GM10266 (cell line): ENCODE data around the gene CYTH4.

Experiments used
- DNase-seq: peaks from one replicate; pipeline ENCODE4 v3.0.0; 2012; ENCODE audit errors: extremely low spot score
- CTCF ChIP-seq: IDR thresholded peaks from 2 replicates; pipeline ENCODE4 v1.5.1; 2012; ENCODE audit warnings: mild to moderate bottlenecking, low read depth; ENCODE audit not compliant: control insufficient read depth, insufficient read depth; ENCODE audit errors: missing control alignments

The CYTH4 gene

GRCh38 chr22:37285937-37286336 is 3.6 kb downstream of the CYTH4 start:
- DNase-seq: no peak
- TF ChIP-seq CTCF: no peak

GRCh38 chr22:37287550-37287951 is 5.2 kb downstream of the CYTH4 start:
- no peak for TF ChIP-seq CTCF

GRCh38 chr22:37288521-37288920 is 6.2 kb downstream of the CYTH4 start:
- no peak for TF ChIP-seq CTCF
- no peak for DNase-seq

More at GRCh38 chr22:37287550-37287951, 5.2 kb downstream of the CYTH4 start:
- no peak for DNase-seq

- no peak for TF ChIP-seq CTCF
- DNase-seq: no peak
Observed at GRCh38 chr22:37289156-37289735, 6.9 kb downstream of the CYTH4 start.

- TF ChIP-seq CTCF: no peak
- DNase-seq: no peak
Observed at GRCh38 chr22:37290737-37291136, 8.4 kb downstream of the CYTH4 start.

GRCh38 chr22:37291559-37292298 is 9.4 kb downstream of the CYTH4 start:
- DNase-seq: no peak
- no peak for TF ChIP-seq CTCF

- no peak for DNase-seq
- TF ChIP-seq CTCF: no peak
Observed at GRCh38 chr22:37292641-37293040, 10.3 kb downstream of the CYTH4 start.
